Suprapubic skin (tissue), 4 donors: Measurements from ENCODE around the gene CLN5.

Experiments used
- CTCF ChIP-seq, 2 donors: fragments of 200-600 bp in 1 of 2; fragments of 450-650 bp in 1 of 2; sonication (generic) in 1 of 2; IDR thresholded peaks; one replicate each; pipeline ENCODE4 v1.5.1; 2016 to 2019; ENCODE audit warnings: antibody characterized with exemption in 2 of 2, mild to moderate bottlenecking in 1 of 2, moderate library complexity in 1 of 2
- POLR2A ChIP-seq, 2 donors: fragments of 450-650 bp; IDR thresholded peaks; one replicate each; pipeline ENCODE4 v1.6.1; 2017; ENCODE audit warnings: antibody characterized with exemption in 2 of 2, mild to moderate bottlenecking in 2 of 2, moderate library complexity in 2 of 2
- POLR2AphosphoS5 ChIP-seq, 3 donors: sonication (generic); formaldehyde crosslinking; IDR thresholded peaks; one replicate each; pipeline ENCODE4 v1.6.1; 2017; ENCODE audit warnings: antibody characterized with exemption in 3 of 3

- TF ChIP-seq POLR2AphosphoS5 (IDR thresholded peaks at IDR 0.05) (no peak), POLR2A (IDR thresholded peaks at IDR 0.05) (no peak), CTCF (IDR thresholded peaks at IDR 0.05) (no peak)
Measured at GRCh38 chr13:77034881-77035280, 43.0 kb downstream of the CLN5 start.
